RWPE2 (cell line): ENCODE measurements around the gene PHIP.

Experiments
- ATAC-seq: fragments of 200-7000 bp; cut with Tn5 transposase; 3 replicates; pipeline ENCODE4 v1.9.1; 2021; ENCODE audit warnings: low read depth
- DNase-seq: peaks from one replicate; pipeline ENCODE4 v3.0.0-alpha.2; 2020; ENCODE audit warnings: low spot score
- H3K27ac ChIP-seq: fragments of 450-650 bp; 2 replicates; pipeline ENCODE4 v1.5.1; 2017; ENCODE audit warnings: mild to moderate bottlenecking; ENCODE audit not compliant: poor library complexity, severe bottlenecking
- H3K27me3 ChIP-seq: fragments of 250-450 bp; sonication (Bioruptor Pico); 2 replicates; pipeline ENCODE4 v1.5.1; 2021; ENCODE audit warnings: mild to moderate bottlenecking, moderate library complexity; ENCODE audit not compliant: insufficient read depth, poor library complexity, severe bottlenecking
- H3K36me3 ChIP-seq: fragments of 250-450 bp; sonication (Bioruptor Pico); 2 replicates; pipeline ENCODE4 v1.5.1; 2020; ENCODE audit warnings: low read depth, mild to moderate bottlenecking, moderate library complexity
- H3K4me1 ChIP-seq: fragments of 250-450 bp; sonication (Bioruptor Pico); 2 replicates; pipeline ENCODE4 v1.5.1; 2021; ENCODE audit warnings: mild to moderate bottlenecking, moderate library complexity; ENCODE audit not compliant: insufficient read depth, poor library complexity, severe bottlenecking
- H3K4me3 ChIP-seq: fragments of 250-450 bp; sonication (Bioruptor Pico); 2 replicates; pipeline ENCODE4 v1.5.1; 2021; ENCODE audit warnings: mild to moderate bottlenecking, moderate library complexity; ENCODE audit not compliant: severe bottlenecking
- H3K9me3 ChIP-seq: fragments of 250-450 bp; sonication (Bioruptor Pico); 2 replicates; pipeline ENCODE4 v1.5.1; 2021; ENCODE audit warnings: mild to moderate bottlenecking, moderate library complexity; ENCODE audit not compliant: severe bottlenecking
- CTCF ChIP-seq: fragments of 450-650 bp; IDR thresholded peaks from one replicate; pipeline ENCODE4 v1.5.1; 2017; ENCODE audit warnings: mild to moderate bottlenecking, moderate library complexity; ENCODE audit not compliant: poor library complexity, severe bottlenecking

PHIP gene

GRCh38 chr6:79071547-79071946 lies 6.5 kb downstream of the PHIP start:
- ATAC-seq (no peak), DNase-seq (no peak)
- Histone ChIP-seq H3K36me3 (peaks cover 48% of the 10 kb centered on the region), H3K4me3 (no peak overlapping the region), H3K27me3 (no peaks in the 10 kb centered on the region), H3K4me1 (peaks cover 20% of the 10 kb centered on the region), H3K9me3 (no peaks in the 10 kb centered on the region), H3K27ac (no peak overlapping the region)
- no peak for TF ChIP-seq CTCF

- no peak for TF ChIP-seq CTCF
- Histone ChIP-seq H3K27me3 (no peaks in the 10 kb centered on the region), H3K9me3 (no peaks in the 10 kb centered on the region), H3K4me1 (peaks cover 9% of the 10 kb centered on the region), H3K4me3 (no peak overlapping the region), H3K27ac (no peak overlapping the region), H3K36me3 (peaks cover 41% of the 10 kb centered on the region)
- ATAC-seq = no peak
- no peak for DNase-seq
Observed at GRCh38 chr6:79070206-79070825, 7.7 kb downstream of the PHIP start.

- no peak for TF ChIP-seq CTCF
Observed at GRCh38 chr6:79066828-79067227, 11.2 kb downstream of the PHIP start.

GRCh38 chr6:79066330-79066729 lies 11.7 kb downstream of the PHIP start:
- DNase-seq = no peak
- Histone ChIP-seq H3K4me3 (no peak overlapping the region), H3K4me1 (no peaks in the 10 kb centered on the region), H3K27ac (no peak overlapping the region), H3K36me3 (peaks cover 25% of the 10 kb centered on the region), H3K27me3 (no peaks in the 10 kb centered on the region), H3K9me3 (no peaks in the 10 kb centered on the region)
- no peak for TF ChIP-seq CTCF
- ATAC-seq = no peak

More at GRCh38 chr6:79066828-79067227, 11.2 kb downstream of the PHIP start:
- Histone ChIP-seq H3K27ac (no peak overlapping the region), H3K36me3 (peaks cover 23% of the 10 kb centered on the region), H3K4me1 (no peaks in the 10 kb centered on the region), H3K4me3 (no peak overlapping the region), H3K9me3 (no peaks in the 10 kb centered on the region), H3K27me3 (no peaks in the 10 kb centered on the region)
- ATAC-seq (no peak), DNase-seq (no peak)

GRCh38 chr6:79065232-79065631 lies 12.8 kb downstream of the PHIP start:
- TF ChIP-seq CTCF = no peak
- no peak for DNase-seq

More at GRCh38 chr6:79065232-79065631, 12.8 kb downstream of the PHIP start:
- no peak overlapping the region for H3K27ac ChIP-seq
- no peak overlapping the region for H3K4me3 ChIP-seq
- no peaks in the 10 kb centered on the region for H3K27me3 ChIP-seq
- H3K36me3 ChIP-seq = peaks cover 24% of the 10 kb centered on the region
- ATAC-seq = no peak
- no peaks in the 10 kb centered on the region for H3K9me3 ChIP-seq
- H3K4me1 ChIP-seq = no peaks in the 10 kb centered on the region
